ENCODE results near the gene PITPNB. TPM values are rescaled to one million over a fixed set of nuclear protein-coding genes. Genes with fewer than 3 reads are reported as not detected.

The PITPNB gene
- polyA plus RNA-seq, 3 donors, result 13.2 to 43.6 (median 40.0) TPM

- no peak overlapping the region for H3K27ac ChIP-seq (ENCODE audit: low read depth, low read length)
- WGBS, 3 donors, result 71 to 91% (median 76%) methylated on average over 3 of the region's 3 CpGs
These were observed 32.8 kb downstream of the PITPNB start for GRCh38 chr22:27885977-27886842.

- no peak overlapping the region for H3K27ac ChIP-seq (ENCODE audit: low read depth, low read length)
- 86 to 93% (median 87%) methylated on average over 5 of the region's 5 CpGs for WGBS, 3 donors
These were observed 35.3 kb downstream of the PITPNB start for GRCh38 chr22:27883656-27884350.

GRCh38 chr22:27882507-27883290, 36.4 kb downstream of the PITPNB start:
- WGBS, 3 donors, result 70 to 80% (median 75%) methylated on average over 6 of the region's 6 CpGs
- no peak overlapping the region for H3K27ac ChIP-seq (ENCODE audit: low read depth, low read length)

- WGBS, 3 donors, result 18 to 43% (median 30%) methylated on average over 3 of the region's 3 CpGs
- no peak overlapping the region for H3K27ac ChIP-seq (ENCODE audit: low read depth, low read length)
These were observed 37.6 kb downstream of the PITPNB start for GRCh38 chr22:27881421-27881820.

GRCh38 chr22:27880778-27881394, 38.2 kb downstream of the PITPNB start:
- 20 to 34% (median 30%) methylated on average over 6 of the region's 6 CpGs for WGBS, 3 donors
- no peak overlapping the region for H3K27ac ChIP-seq (ENCODE audit: low read depth, low read length)

- WGBS, 3 donors, result 97 to 100% (median 100%) methylated on average over 1 of the region's 1 CpG
These were observed 39.1 kb downstream of the PITPNB start for GRCh38 chr22:27879923-27880322.

GRCh38 chr22:27878541-27878940, 40.5 kb downstream of the PITPNB start:
- H3K27ac ChIP-seq (ENCODE audit: low read depth, low read length), result no peak overlapping the region

More at GRCh38 chr22:27879923-27880322, 39.1 kb downstream of the PITPNB start:
- H3K27ac ChIP-seq (ENCODE audit: low read depth, low read length), result no peak overlapping the region

GRCh38 chr22:27877501-27877900, 41.6 kb downstream of the PITPNB start:
- H3K27ac ChIP-seq (ENCODE audit: low read depth, low read length), result no peak overlapping the region

GRCh38 chr22:27876684-27877083, 42.4 kb downstream of the PITPNB start:
- WGBS, 3 donors, result 20 to 56% (median 53%) methylated on average over 1 of the region's 1 CpG
- no peak overlapping the region for H3K27ac ChIP-seq (ENCODE audit: low read depth, low read length)

More at GRCh38 chr22:27877501-27877900, 41.6 kb downstream of the PITPNB start:
- WGBS, 3 donors, result 70 to 87% (median 79%) methylated on average over 2 of the region's 2 CpGs

GRCh38 chr22:27875951-27876350, 43.1 kb downstream of the PITPNB start:
- WGBS, 3 donors, result 78 to 88% (median 84%) methylated on average over 2 of the region's 2 CpGs
- H3K27ac ChIP-seq (ENCODE audit: low read depth, low read length), result no peak overlapping the region

- H3K27ac ChIP-seq (ENCODE audit: low read depth, low read length), result no peak overlapping the region
- 54 to 75% (median 70%) methylated on average over 3 of the region's 3 CpGs for WGBS, 3 donors
These were observed 44.3 kb downstream of the PITPNB start for GRCh38 chr22:27874764-27875163.

GRCh38 chr22:27874185-27874584, 44.9 kb downstream of the PITPNB start:
- H3K27ac ChIP-seq (ENCODE audit: low read depth, low read length), result no peak overlapping the region
- WGBS, 3 donors, result 85 to 90% (median 87%) methylated on average over 6 of the region's 6 CpGs

GRCh38 chr22:27873472-27873871, 45.6 kb downstream of the PITPNB start:
- H3K27ac ChIP-seq (ENCODE audit: low read depth, low read length), result no peak overlapping the region
- 53 to 63% (median 58%) methylated on average over 2 of the region's 2 CpGs for WGBS, 3 donors

- no peak overlapping the region for H3K27ac ChIP-seq (ENCODE audit: low read depth, low read length)
- 100% methylated on average over 1 of the region's 1 CpG for WGBS, 3 donors
These were observed 46.6 kb downstream of the PITPNB start for GRCh38 chr22:27872488-27872887.

- H3K27ac ChIP-seq (ENCODE audit: low read depth, low read length), result no peak overlapping the region
- 92 to 100% (median 96%) methylated on average over 2 of the region's 2 CpGs for WGBS, 3 donors
These were observed 47.6 kb downstream of the PITPNB start for GRCh38 chr22:27871306-27872014.

- H3K27ac ChIP-seq (ENCODE audit: low read depth, low read length), result no peak overlapping the region
- 54 to 98% (median 95%) methylated on average over 2 of the region's 2 CpGs for WGBS, 3 donors
These were observed 48.5 kb downstream of the PITPNB start for GRCh38 chr22:27870234-27871191.

Data from adipose tissue (tissue), 3 donors.